Lower lobe of right lung (tissue), 2 donors: ENCODE results near the gene CFLAR. TPM values are rescaled to one million over a fixed set of nuclear protein-coding genes. Genes with fewer than 3 reads are reported as not detected.
A peak's percentile ranks its signal among the peaks of the same experiment; 100 is the strongest.
"Not testable (repeated sequence)": the region's sequence is repeated elsewhere in the genome, so short reads cannot be mapped to it uniquely, and the experiment has no call there.

Experiments
- ATAC-seq, 2 donors: fragments of 200-7000 bp; cut with Tn5 transposase; one replicate each; pipeline ENCODE4 v1.9.1; 2020 to 2022; ENCODE audit warnings: mild to moderate bottlenecking in 2 of 2, moderate library complexity in 2 of 2
- DNase-seq: peaks from one replicate; pipeline ENCODE4 v3.0.0-alpha.2; 2020
- H3K27ac ChIP-seq: fragments of 200-600 bp; one replicate; pipeline ENCODE4 v1.8.0; 2022
- H3K27me3 ChIP-seq: fragments of 200-600 bp; one replicate; pipeline ENCODE4 v1.8.0; 2022; ENCODE audit warnings: low read depth
- H3K36me3 ChIP-seq: fragments of 200-600 bp; one replicate; pipeline ENCODE4 v1.8.0; 2022; ENCODE audit warnings: mild to moderate bottlenecking
- H3K4me1 ChIP-seq: fragments of 200-600 bp; one replicate; pipeline ENCODE4 v1.8.0; 2022
- H3K4me3 ChIP-seq: fragments of 200-600 bp; one replicate; pipeline ENCODE4 v1.8.0; 2022; ENCODE audit warnings: mild to moderate bottlenecking
- H3K9me3 ChIP-seq: fragments of 200-600 bp; one replicate; pipeline ENCODE4 v1.8.0; 2022
- CTCF ChIP-seq: fragments of 200-600 bp; IDR thresholded peaks from one replicate; pipeline ENCODE4 v1.8.0; 2022; ENCODE audit warnings: antibody characterized with exemption, mild to moderate bottlenecking
- intact Hi-C: fragments of 100-400 bp; cut with DNase I; formaldehyde crosslinking; loops from one replicate; pipeline ENCODE4 v1.11.0; 2022
- total RNA-seq: library from RNA; stranded (reverse); fragmentation: NEBNext Ultra II Directional; extraction: Animal tissue kit (Norgen Biotek cat#: 25700); gene quantifications from one replicate; pipeline ENCODE4 v1.2.1, GENCODE V29; 2021
- donor health status: DM: no; HTN: yes; CAD: no; lungs with severe emphysema.

The CFLAR gene
- total RNA-seq, 1 donor from 2014 or later, result 345 TPM

GRCh38 chr2:201137505-201138400 is 21.8 kb downstream of the CFLAR start:
- no peak for DNase-seq
- H3K9me3 ChIP-seq, result no peaks in the 10 kb centered on the region
- H3K27me3 ChIP-seq, result no peaks in the 10 kb centered on the region
- peaks cover 97% of the 10 kb centered on the region for H3K36me3 ChIP-seq
- TF ChIP-seq CTCF, result no peak
- intact Hi-C loops, result no loop called here
- H3K4me3 ChIP-seq, result no peak overlapping the region
- H3K27ac ChIP-seq, result peak overlapping the region; percentile 59
- peaks cover 64% of the 10 kb centered on the region for H3K4me1 ChIP-seq
- ATAC-seq, result no peak

GRCh38 chr2:201138401-201138970 is 22.5 kb downstream of the CFLAR start:
- Histone ChIP-seq H3K36me3 (peaks cover 97% of the 10 kb centered on the region), H3K27me3 (no peaks in the 10 kb centered on the region), H3K9me3 (no peaks in the 10 kb centered on the region), H3K4me1 (peaks cover 56% of the 10 kb centered on the region), H3K27ac (peak overlapping the region; percentile 48), H3K4me3 (no peak overlapping the region)
- no peak for DNase-seq
- intact Hi-C loops, result no loop called here
- no peak for TF ChIP-seq CTCF
- ATAC-seq, result peak; percentile 22 to 30

- Histone ChIP-seq H3K4me1 (peaks cover 52% of the 10 kb centered on the region), H3K27ac (peak overlapping the region; percentile 76), H3K36me3 (peaks cover 97% of the 10 kb centered on the region)
- H3K27me3 ChIP-seq, H3K9me3 ChIP-seq, H3K4me3 ChIP-seq, intact Hi-C loops, DNase-seq: not testable (repeated sequence)
- peak in 1 of 2 donors; percentile 47 for ATAC-seq
These were observed 23.2 kb downstream of the CFLAR start for GRCh38 chr2:201138986-201139781.

GRCh38 chr2:201139836-201140604 is 24.1 kb downstream of the CFLAR start:
- no peaks in the 10 kb centered on the region for H3K9me3 ChIP-seq
- ATAC-seq (peak; percentile 53 to 72), DNase-seq (no peak)
- no peak for TF ChIP-seq CTCF
- H3K27me3 ChIP-seq, result no peaks in the 10 kb centered on the region
- no peak overlapping the region for H3K4me3 ChIP-seq
- peak overlapping the region; percentile 76 for H3K27ac ChIP-seq
- H3K4me1 ChIP-seq, result peaks cover 44% of the 10 kb centered on the region
- peaks cover 98% of the 10 kb centered on the region for H3K36me3 ChIP-seq
- intact Hi-C loops, result no loop called here

GRCh38 chr2:201144101-201145051 is 28.4 kb downstream of the CFLAR start:
- Histone ChIP-seq H3K9me3 (no peaks in the 10 kb centered on the region), H3K27me3 (no peaks in the 10 kb centered on the region), H3K27ac (no peak overlapping the region), H3K36me3 (peaks cover 98% of the 10 kb centered on the region), H3K4me1 (peaks cover 23% of the 10 kb centered on the region), H3K4me3 (no peak overlapping the region)
- ATAC-seq (no peak), DNase-seq (no peak)
- no peak for TF ChIP-seq CTCF
- intact Hi-C loops, result no loop called here
